Measurements from ENCODE around the gene ATP11A.

ATP11A gene

GRCh38 chr13:112747256-112747655, 57.4 kb downstream of the ATP11A start:
- Histone ChIP-seq H3K4me2 (no peak overlapping the region), H3K4me3 (IDR thresholded peaks at IDR 0.05; ENCODE audit: insufficient read depth, low read depth, low read length) (no peak overlapping the region), H2AFZ (ENCODE audit: low read depth) (no peak overlapping the region), H3K4me1 (ENCODE audit: low read depth, poor library complexity, severe bottlenecking) (no peaks in the 10 kb centered on the region), H3K27ac (no peak overlapping the region), H3K79me2 (ENCODE audit: insufficient read depth, low read depth) (peaks cover 4% of the 10 kb centered on the region; the same call in 1 of the 2 replicates), H3K27me3 (ENCODE audit: insufficient read depth, low read depth) (no peaks in the 10 kb centered on the region), H3K36me3 (ENCODE audit: insufficient read depth) (no peaks in the 10 kb centered on the region), H3K9ac (no peak overlapping the region), H4K20me1 (ENCODE audit: insufficient read depth) (no peaks in the 10 kb centered on the region)
- no peak for TF ChIP-seq CTCF (conservative IDR thresholded peaks at IDR 0.05; ENCODE audit: low read depth, low read length)

GRCh38 chr13:112748947-112749735, 59.3 kb downstream of the ATP11A start:
- Histone ChIP-seq H3K27me3 (ENCODE audit: insufficient read depth, low read depth) (no peaks in the 10 kb centered on the region), H3K79me2 (ENCODE audit: insufficient read depth, low read depth) (peaks cover 4% of the 10 kb centered on the region; the same call in 1 of the 2 replicates), H3K4me1 (ENCODE audit: low read depth, poor library complexity, severe bottlenecking) (no peaks in the 10 kb centered on the region), H2AFZ (ENCODE audit: low read depth) (no peak overlapping the region), H3K4me2 (no peak overlapping the region), H3K36me3 (ENCODE audit: insufficient read depth) (no peaks in the 10 kb centered on the region), H3K27ac (no peak overlapping the region), H3K9ac (no peak overlapping the region), H4K20me1 (ENCODE audit: insufficient read depth) (no peaks in the 10 kb centered on the region), H3K4me3 (IDR thresholded peaks at IDR 0.05; ENCODE audit: insufficient read depth, low read depth, low read length) (no peak overlapping the region)
- no peak for TF ChIP-seq CTCF (conservative IDR thresholded peaks at IDR 0.05; ENCODE audit: low read depth, low read length)

- Histone ChIP-seq H3K36me3 (ENCODE audit: insufficient read depth) (no peaks in the 10 kb centered on the region), H2AFZ (ENCODE audit: low read depth) (no peak overlapping the region), H3K4me2 (no peak overlapping the region), H3K27ac (no peak overlapping the region), H3K79me2 (ENCODE audit: insufficient read depth, low read depth) (0 out of 2 replicates have a peak, but pooled peaks cover under 1% of the 10 kb centered on the region), H3K4me3 (IDR thresholded peaks at IDR 0.05; ENCODE audit: insufficient read depth, low read depth, low read length) (no peak overlapping the region), H4K20me1 (ENCODE audit: insufficient read depth) (no peaks in the 10 kb centered on the region), H3K27me3 (ENCODE audit: insufficient read depth, low read depth) (no peaks in the 10 kb centered on the region), H3K9ac (no peak overlapping the region), H3K4me1 (ENCODE audit: low read depth, poor library complexity, severe bottlenecking) (no peaks in the 10 kb centered on the region)
- TF ChIP-seq CTCF (conservative IDR thresholded peaks at IDR 0.05; ENCODE audit: low read depth, low read length): no peak
Measured at GRCh38 chr13:112750570-112750969, 60.7 kb downstream of the ATP11A start.

GRCh38 chr13:112751617-112752016, 61.8 kb downstream of the ATP11A start:
- Histone ChIP-seq H4K20me1 (ENCODE audit: insufficient read depth) (no peaks in the 10 kb centered on the region), H3K36me3 (ENCODE audit: insufficient read depth) (no peaks in the 10 kb centered on the region), H2AFZ (ENCODE audit: low read depth) (no peak overlapping the region), H3K4me3 (IDR thresholded peaks at IDR 0.05; ENCODE audit: insufficient read depth, low read depth, low read length) (no peak overlapping the region), H3K9ac (no peak overlapping the region), H3K4me2 (no peak overlapping the region), H3K4me1 (ENCODE audit: low read depth, poor library complexity, severe bottlenecking) (no peaks in the 10 kb centered on the region), H3K79me2 (ENCODE audit: insufficient read depth, low read depth) (no peaks in the 10 kb centered on the region), H3K27ac (no peak overlapping the region), H3K27me3 (ENCODE audit: insufficient read depth, low read depth) (no peaks in the 10 kb centered on the region)
- TF ChIP-seq CTCF (conservative IDR thresholded peaks at IDR 0.05; ENCODE audit: low read depth, low read length): no peak
